ENCODE results near the gene KAT2B.

- TF ChIP-seq, protein P1, sequence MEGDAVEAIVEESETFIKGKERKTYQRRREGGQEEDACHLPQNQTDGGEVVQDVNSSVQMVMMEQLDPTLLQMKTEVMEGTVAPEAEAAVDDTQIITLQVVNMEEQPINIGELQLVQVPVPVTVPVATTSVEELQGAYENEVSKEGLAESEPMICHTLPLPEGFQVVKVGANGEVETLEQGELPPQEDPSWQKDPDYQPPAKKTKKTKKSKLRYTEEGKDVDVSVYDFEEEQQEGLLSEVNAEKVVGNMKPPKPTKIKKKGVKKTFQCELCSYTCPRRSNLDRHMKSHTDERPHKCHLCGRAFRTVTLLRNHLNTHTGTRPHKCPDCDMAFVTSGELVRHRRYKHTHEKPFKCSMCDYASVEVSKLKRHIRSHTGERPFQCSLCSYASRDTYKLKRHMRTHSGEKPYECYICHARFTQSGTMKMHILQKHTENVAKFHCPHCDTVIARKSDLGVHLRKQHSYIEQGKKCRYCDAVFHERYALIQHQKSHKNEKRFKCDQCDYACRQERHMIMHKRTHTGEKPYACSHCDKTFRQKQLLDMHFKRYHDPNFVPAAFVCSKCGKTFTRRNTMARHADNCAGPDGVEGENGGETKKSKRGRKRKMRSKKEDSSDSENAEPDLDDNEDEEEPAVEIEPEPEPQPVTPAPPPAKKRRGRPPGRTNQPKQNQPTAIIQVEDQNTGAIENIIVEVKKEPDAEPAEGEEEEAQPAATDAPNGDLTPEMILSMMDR (IDR thresholded peaks at IDR 0.05 in 8 of 11, conservative IDR thresholded peaks at IDR 0.05 in 3 of 11) = no peak
- TF ChIP-seq POLR2AphosphoS5 (IDR thresholded peaks at IDR 0.05) (no peak), POLR2A (IDR thresholded peaks at IDR 0.05) (no peak)
Measured at GRCh38 chr3:20140881-20141280, 100.6 kb downstream of the KAT2B start.
